ENCODE data around the gene ZNF134.

Gene ZNF134

GRCh38 chr19:57613941-57614743, at the start of gene ZNF134:
ZNF134 (plus strand) TSS chr19:57614242; CDS start chr19:57619469, 5,227 bp downstream.
- DNase-seq = peak; percentile 58

DNA sequence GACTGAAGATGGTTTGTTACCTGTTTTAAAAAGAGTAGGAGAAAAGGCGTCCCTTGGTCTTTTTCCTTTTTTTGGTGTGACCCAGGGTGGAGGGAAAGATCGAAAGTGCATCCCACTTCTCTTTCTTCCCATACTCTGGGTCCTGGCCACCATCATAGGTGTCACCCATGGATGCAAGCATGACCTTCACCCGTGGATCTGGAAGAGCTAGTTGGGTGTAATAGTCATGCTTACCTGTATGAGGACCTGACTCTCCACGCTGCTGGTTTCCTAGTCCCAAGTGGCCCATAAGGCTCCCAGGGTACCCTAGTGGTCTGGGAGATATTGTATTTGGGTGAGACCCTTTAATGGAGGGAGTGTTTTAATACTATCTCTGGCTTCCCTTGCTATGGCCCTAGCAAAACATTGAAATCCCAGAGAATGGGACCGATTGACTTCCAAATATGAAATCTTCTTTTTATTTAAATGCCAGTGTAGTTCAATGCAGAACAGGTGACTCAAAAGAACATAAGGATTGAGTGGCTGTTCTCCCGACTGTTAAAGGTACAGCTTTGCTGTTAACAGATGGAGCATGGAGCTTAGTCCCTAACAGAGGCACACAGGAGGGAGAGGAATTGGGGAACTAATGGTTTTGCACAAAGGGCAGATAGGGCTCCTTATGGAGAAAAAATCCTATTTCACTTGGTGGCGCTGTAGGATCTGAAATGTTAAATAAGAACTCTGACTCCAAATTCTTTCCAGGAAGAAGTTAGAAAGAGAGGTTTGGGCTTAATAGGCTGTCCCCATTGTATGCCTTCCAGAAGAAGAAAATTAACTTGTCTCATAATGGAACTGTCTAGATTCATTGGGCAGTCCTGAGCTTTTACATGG, 47.4 kb upstream of the ZNF134 start:
- no peak for DNase-seq

DNA sequence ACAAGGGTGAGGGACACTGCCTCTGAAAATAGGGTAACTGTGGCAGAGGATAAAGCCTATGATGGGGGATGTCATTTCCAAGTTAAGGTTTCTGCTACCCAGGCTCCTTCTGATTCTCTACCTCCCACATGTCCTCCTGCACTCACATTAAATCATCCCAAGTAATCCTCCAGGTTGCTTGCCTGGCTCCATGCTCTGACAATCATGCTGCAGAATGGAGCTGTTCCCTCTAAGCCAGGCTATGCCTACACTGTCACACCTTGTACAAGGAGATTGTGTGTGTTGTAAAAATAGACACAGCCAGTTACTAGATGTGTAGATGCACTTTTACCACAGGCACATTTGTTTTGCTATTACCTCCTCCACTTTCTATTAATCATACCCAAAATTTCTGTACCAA, 43.3 kb upstream of the ZNF134 start:
- no peak for DNase-seq

DNA sequence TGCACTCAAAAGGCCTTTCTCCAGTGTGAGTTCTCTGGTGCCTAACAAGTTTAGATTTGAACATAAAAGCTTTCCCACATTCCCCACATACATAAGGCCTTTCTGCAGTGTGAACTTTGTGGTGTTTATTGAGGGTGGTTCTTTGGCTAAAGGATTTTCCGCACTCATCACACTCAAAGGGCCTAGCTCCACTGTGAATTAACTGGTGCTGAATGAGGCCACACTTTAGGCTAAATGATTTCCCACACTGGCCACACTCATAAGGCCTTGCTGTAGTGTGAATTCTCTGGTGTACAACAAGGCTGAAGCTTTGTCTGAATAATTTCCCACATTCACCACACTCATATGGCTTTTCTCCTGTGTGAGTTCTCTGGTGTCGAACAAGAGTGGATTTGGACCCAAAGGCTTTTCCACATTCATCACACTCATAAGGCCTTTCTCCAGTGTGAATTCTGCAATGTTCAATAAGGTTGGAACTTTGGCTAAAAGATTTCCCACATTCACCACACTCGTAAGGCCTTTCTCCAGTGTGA, 41.6 kb upstream of the ZNF134 start:
- no peak for DNase-seq

DNA sequence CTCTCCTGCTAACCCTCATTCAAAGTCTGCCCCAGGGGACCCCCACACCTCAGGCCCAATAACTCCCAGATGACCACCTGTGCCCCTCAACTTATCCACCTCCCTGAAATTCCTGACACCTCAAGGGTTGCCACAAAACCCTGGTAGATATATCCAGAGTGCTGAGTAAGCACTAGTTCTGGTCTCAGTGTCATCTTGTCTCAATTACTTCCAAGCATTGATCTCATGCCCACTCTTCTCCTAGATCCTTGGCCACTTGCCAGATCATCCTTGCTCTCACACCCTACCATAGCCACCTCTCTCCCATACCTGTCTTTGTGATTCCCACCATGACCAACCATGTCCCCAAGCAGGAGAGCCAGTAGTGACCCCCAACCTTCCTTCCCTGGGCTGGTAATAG, 37.4 kb upstream of the ZNF134 start:
- DNase-seq = no peak

- peak; percentile 68 for DNase-seq
Measured at GRCh38 chr19:57578487-57579205, 35.4 kb upstream of the ZNF134 start, which contains the start of gene ZNF416. ZNF416 (minus strand) TSS chr19:57578911; CDS start chr19:57578704, 207 bp downstream.

DNA sequence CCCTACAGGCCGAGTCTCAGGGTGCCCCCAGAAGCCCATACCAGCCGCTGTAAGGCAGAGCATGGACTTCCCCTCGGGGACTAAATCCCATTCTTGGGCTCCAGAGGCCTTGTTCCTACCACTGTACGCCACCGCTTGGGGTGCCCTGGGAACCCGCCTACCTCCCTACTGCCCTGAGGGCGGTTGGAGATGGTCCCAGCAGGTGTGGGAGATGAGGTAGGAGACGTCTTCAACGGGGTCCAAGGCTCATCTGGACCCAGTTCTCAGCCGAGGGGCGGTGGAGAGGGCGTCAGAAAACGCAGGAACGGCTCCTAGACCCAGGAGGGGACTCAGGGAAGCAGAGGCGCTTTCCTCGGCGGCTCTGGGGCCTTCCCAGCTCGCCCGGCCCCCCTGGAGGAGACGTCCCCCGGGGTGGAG, 30.9 kb upstream of the ZNF134 start:
- DNase-seq = no peak

- DNase-seq = no peak
Measured at GRCh38 chr19:57583521-57584416, 30.3 kb upstream of the ZNF134 start, which contains the start of gene ZIK1. ZIK1 (plus strand) TSS chr19:57584145; CDS start chr19:57584357, 212 bp downstream.

DNA sequence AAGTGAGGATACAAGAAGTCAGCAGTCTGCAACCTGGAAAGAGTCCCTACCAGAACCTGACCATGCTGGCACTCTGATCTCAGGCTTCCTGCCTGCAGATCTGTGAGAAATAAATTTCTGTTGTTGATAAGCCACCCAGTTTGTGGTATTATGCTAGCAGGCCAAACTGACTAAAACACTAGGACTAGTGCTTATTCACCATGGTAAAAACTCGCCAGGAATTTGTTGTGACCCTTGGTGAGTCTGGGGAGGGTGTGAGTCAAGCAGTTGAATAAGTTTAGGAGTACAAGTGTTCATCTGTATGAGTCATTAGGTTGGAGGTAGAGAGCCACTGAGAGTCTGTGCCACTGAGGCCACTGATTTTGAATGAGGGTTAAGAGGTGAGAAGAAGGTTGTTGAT, 26.5 kb upstream of the ZNF134 start:
- DNase-seq = no peak

DNA sequence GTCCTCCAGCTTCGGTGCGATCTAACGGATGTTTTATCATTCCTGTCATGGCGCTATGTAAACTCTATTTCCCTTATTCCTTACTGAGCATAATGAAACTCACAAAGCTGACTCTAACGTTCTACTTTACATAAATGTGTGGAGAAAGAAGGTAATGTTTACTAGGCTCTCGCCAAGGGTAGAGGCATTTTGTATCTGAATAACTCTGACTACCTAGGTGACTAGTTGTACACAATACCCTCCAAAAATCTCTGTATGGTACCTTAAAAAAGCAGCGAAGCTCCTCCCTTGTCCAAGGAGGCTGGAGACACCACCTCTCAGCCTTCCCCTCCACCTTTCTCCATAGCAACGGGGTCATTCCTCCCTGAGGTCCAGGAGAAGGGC, 14.7 kb upstream of the ZNF134 start:
- no peak for DNase-seq

DNA sequence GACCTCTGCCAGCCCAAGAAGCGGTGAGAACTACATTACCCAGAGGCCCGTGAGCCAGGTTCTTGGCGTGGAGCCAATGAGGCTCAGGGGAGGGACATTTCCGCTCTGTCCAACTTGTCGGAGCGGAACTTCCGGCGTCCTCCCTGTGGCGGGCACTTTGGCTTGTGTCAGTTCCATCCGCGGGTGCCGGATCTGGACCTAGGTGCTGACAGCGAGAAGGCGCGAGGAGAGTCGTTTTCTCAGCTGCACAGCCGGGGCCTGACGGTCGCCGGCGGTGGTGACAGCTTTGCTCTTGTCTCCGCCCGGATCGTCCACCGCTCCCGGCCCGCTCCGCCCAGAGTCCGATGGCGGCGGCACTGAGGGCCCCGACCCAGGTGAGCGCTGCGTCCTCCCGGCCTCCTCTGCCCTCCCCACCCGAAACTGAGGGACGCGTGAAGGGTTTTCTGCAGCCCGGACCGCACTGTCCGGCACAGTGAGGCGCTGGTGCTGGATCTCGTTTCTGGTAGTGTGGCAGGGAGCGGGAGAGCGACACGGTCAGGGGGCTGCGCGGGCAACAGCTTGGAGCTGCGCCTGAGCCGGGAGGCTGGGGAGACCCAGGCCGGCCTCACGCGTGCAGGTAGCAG, 14.2 kb upstream of the ZNF134 start, which contains the start of gene ZNF530:
TSS of gene ZNF530 (plus strand) at position 125 of the 623 bp plus-strand sequence. CDS start 4,461 bp downstream, outside the sequence.
- peak; percentile 24 for DNase-seq

DNA sequence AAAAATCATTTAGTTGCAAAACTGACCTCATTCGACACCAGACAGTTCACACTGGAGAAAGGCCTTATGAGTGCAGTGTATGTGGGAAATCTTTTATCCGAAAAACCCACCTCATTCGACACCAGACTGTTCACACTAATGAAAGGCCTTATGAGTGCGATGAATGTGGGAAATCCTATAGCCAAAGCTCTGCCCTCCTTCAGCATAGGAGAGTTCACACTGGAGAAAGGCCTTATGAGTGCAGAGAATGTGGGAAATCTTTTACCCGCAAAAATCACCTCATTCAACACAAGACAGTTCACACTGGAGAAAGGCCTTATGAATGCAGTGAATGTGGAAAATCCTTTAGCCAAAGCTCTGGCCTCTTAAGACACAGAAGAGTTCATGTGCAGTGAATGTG, 7.1 kb upstream of the ZNF134 start:
- DNase-seq = no peak

GRCh38 chr19:57611113-57611512, 2.9 kb upstream of the ZNF134 start:
- DNase-seq = no peak

- no peak for DNase-seq
Measured at GRCh38 chr19:57615346-57615745, 1.3 kb downstream of the ZNF134 start.

DNA sequence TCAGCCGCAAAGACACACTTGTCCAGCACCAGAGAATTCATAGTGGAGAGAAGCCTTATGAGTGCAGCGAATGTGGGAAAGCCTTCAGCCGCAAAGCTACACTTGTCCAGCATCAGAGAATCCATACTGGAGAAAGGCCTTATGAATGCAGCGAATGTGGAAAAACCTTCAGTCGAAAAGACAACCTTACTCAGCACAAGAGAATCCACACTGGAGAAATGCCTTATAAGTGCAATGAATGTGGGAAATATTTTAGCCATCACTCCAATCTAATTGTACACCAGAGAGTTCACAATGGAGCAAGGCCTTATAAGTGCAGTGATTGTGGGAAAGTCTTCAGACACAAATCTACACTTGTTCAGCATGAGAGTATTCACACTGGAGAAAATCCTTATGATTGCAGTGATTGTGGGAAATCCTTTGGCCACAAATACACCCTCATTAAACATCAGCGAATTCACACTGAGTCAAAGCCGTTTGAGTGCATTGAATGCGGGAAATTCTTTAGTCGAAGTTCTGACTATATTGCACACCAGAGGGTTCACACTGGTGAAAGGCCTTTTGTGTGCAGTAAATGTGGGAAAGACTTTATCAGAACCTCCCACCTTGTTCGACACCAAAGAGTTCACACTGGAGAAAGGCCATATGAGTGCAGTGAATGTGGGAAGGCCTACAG, 6.8 kb downstream of the ZNF134 start:
- DNase-seq = no peak

GRCh38 chr19:57623091-57623490, 9.0 kb downstream of the ZNF134 start:
- DNase-seq = no peak

GRCh38 chr19:57632987-57633831, 19.2 kb downstream of the ZNF134 start, which contains the start of gene ZNF211:
ZNF211 (plus strand) TSS chr19:57633168; CDS start chr19:57633347, 179 bp downstream.
- DNase-seq = peak; percentile 42

- no peak for DNase-seq
Measured at GRCh38 chr19:57633832-57634131, 19.7 kb downstream of the ZNF134 start.

DNA sequence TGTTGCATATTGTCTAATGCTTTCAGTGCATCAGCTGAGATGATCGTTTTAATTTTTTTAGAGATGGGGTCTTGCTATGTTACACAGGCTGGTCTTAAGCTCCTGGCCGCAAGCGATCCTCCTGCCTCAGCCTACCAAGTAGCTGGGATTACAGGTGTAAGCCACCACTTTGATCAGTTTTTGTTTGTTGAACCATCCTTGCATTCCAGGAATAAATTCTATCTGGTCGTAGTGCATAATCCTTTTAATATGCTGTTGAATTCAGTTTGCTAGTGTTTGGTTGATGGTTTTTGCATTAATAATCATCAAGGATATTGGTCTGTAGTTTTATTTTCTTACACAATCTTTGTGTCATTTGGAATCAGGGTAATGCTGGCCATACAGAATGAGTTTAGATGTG, 23.3 kb downstream of the ZNF134 start:
- no peak for DNase-seq
